HG02623 (cell line): Measurements from ENCODE around the gene RUNX1.

Experiments
- ATAC-seq: cut with Tn5 transposase; IDR thresholded peaks from one replicate; pipeline ENCODE4 v1.9.1; 2021; ENCODE audit warnings: moderate library complexity; ENCODE audit not compliant: unreplicated experiment

The RUNX1 gene

DNA sequence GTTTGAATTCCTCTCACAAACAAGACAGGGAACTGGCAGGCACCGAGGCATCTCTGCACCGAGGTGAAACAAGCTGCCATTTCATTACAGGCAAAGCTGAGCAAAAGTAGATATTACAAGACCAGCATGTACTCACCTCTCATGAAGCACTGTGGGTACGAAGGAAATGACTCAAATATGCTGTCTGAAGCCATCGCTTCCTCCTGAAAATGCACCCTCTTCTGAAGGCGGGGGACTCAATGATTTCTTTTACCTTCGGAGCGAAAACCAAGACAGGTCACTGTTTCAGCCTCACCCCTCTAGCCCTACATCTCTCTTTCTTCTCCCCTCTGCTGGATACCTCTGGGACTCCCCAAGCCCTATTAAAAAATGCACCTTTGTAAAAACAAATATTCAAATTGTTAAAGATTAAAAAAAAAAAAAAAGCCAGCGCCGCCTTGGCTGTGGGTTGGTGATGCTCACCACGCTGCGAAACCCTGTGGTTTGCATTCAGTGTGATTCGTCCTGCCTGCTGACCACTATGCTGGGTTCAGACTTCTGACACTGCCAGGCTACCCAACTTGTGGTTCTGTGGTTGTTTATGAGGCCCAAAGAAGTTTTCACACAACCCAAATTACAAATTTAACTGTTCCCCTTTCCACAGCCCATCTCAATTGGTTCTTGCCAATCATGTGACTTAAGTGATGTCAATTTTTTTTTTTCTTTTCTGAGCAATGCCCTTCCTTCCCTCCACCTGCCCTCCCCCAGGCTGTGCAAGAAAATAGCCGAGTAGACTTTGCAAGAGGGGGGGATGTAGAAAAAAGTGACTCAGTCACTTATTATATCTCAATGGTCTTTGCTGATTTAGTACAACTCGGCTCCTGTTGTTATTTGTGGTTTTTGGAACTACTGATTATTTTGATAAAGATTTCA lies at the start of gene RUNX1:
Gene RUNX1 (minus strand): TSS at position 597 of the 912 bp plus-strand sequence.
- ATAC-seq, result peak; percentile 51

DNA sequence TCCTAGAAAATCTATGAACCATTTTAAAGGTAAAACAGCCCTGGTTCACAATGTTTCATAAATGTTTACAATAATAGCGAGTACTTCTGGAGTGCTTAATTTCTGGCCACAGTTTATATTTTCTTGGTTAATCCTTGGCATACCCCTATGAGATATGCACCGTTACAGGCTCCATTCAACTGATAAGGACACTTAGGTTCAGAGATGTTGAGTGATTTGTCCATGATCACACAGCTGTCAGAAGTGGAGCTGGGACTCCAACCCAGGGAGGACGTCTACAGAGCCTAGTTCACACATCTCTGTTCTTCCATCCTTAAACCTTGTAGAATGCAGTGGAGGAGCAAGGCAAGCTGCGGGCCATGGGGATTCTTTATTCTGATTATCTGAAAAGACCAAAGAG lies 48.4 kb upstream of the RUNX1 start:
- no peak for ATAC-seq

DNA sequence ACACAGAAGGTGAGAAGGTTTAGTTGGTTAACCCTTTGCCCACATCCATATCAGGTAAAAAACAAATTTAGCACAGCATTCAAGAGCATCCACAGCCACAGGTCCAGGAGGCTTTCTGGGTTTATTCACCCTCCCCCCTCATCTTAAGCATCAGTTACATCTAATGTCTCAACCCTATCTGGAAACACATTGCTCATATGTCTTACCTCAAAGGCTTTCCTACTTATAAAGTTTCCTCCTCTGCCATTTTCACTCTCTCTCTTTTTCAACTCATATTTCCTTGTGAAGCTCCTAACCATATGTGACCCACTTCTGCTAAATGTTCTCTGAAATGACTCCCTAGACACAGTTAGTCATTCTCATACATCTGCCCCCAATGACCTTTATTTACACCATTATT lies 47.9 kb upstream of the RUNX1 start:
- ATAC-seq, result no peak

DNA sequence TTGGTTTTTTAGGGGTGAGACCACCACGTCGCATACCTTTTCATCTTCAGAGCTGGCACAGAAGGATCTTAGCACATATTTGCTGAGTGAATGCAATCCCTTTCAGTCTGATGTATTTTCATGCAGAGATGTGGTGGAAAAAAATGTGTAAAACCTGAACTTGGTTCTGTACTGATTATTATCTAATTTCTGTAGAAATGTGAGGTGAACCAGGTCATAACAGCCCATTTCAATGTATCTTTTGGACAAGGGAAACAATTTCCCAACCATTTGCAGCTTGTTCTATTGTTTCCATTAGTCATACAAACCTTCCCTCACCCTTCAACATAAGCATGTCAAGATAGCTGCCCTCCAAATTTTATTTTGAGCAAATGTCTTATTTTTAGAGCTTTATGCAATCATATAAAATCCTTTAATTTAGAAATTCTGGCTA lies 46.8 kb upstream of the RUNX1 start:
- no peak for ATAC-seq

DNA sequence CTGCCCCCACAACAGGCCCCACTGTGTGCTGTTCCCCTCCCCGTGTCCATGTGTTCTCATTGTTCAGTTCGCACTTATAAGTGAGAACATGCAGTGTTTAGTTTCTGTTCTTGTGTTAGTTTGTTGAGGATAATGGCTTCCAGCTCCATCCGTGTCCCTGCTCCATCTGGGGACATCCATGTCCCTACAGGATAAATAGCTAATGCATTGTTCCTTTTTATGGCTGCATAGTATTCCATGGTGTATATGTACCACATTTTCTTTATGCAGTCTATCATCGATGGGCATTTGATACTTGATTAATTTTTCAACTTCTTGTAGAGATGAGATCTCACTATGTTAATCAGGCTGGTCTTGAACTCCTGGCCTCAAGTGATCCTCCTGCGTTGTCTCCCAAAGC lies 44.4 kb upstream of the RUNX1 start:
- ATAC-seq, result no peak

DNA sequence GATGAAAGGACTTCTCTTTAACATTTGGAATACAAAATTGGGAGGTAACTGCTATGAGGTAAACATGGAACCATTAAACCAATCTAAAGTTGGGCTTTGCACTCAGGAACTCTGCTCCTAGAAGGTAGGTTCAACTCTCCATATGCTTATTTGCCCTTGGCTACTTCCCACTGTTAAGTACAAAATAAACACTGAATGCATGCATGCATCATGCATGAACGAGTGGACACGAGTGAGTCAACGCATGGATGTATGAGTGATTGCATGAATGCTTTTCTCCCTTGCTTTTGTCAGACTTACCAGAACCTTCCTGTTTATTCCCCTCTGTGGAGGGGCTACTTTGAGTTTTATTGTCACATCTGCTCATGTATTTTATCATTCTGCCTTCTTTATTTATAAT lies 42.4 kb upstream of the RUNX1 start:
- ATAC-seq, result no peak

DNA sequence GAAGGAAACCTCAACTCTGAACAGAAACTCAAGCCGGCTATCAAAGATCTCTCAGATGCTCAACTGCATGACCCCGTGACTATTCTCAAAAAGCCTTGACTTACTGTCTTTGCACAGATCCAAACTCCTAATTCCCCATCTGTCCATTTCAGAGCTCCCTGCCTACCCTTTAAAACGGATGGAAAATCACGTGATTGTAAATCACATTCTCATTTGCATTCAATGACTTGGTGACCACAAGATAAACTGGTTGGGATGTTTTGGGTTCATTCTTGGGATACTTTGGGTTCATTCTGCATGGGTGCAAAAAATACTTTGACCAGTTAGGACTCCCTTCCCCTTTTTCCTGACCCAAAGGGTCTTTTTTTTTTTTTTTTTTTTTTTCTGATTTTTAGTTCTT lies 41.3 kb upstream of the RUNX1 start:
- ATAC-seq, result no peak

DNA sequence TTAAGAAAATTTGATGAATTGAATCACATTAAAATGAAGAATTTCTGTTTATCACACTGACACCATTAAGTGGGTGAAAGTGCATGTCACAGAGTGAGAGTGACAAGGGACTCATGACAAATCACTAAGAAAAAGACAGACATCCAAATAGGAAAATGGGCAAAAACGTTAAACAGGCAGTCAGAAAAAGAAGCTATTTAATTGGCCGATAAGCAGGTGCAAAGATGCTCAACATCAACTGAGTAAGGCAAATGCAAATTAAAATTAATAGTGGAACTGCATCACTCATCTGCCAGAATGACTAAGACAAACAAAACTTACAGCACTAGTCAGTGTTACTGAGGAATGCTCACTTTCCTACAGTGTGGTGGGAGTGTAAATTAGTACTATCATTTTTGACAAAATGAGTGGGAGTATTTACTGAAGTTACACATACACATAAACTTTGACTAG lies 39.2 kb upstream of the RUNX1 start:
- ATAC-seq, result no peak

DNA sequence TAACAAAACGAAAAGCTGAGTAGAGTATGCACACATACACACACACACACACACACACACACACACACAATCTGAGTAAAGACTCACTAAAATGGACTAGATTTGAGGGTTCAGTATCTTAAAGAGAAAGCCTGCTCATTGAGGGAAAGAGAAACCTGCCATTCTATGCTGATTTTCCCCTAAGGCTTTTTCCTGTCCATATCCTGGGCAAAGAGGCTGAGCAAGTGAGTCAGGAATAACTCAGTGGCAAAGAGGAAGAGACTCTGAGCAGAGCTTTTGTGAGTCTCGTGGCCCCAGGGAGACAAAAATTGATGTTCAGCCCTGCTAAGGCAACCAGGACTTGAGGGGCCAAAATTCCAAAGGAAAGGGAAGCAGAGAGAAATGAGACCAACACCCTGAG lies 37.3 kb upstream of the RUNX1 start:
- no peak for ATAC-seq

DNA sequence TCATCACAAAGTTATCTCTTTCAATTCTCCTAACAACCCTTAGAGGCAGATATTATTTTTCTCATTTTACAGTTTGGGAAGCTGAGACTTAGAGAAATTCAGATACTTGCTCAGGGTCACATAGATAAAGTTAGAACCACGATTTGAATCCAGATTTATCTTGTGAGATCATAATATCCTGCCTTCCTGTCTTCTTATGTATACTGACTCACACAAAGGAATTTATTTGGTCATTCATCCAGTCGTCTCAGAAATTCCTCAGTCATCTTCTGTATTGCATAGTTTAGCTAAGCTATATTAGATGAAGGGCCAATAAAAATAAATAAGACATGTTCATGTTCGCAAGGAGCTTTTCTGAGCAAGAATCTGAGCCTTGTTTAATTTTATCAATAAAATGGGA lies 35.8 kb upstream of the RUNX1 start:
- ATAC-seq, result no peak

DNA sequence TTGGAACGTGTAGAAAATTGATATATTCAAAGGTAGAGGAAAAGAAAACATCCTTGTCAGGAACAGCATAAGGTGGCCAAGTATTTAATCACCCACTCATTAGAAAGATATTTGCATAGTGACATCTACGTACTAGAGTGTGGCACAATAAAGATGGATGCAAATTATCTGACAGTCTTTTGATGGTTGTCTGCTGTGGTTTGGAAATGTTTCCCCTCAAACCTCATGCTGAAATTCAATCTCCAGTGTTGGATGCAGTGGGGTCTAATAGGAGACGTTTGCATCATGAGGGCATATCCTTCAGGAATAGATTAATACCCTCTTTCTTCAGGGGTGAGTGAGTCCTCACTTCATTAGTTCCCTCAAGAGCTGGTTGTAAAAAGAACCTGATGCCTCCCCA lies 34.1 kb upstream of the RUNX1 start:
- no peak for ATAC-seq

DNA sequence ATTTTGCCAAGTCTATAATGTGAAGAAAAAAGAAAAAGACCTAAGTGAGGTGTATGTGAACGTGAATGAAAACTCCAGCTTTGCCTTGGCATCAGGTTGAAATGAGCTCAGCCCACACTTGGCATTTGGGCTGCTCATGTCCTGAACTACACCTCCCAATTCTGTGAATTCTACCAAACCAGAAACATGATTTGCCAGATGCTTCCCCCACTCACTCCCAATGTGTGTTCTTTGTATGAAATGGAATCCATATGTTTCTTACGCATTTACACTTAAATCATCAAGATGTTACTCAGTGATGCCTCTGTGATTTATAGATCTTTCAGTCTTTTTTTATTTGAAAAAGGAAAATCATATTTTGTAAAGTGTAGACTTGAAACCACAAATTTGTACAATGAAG lies 32.8 kb upstream of the RUNX1 start:
- ATAC-seq, result no peak

DNA sequence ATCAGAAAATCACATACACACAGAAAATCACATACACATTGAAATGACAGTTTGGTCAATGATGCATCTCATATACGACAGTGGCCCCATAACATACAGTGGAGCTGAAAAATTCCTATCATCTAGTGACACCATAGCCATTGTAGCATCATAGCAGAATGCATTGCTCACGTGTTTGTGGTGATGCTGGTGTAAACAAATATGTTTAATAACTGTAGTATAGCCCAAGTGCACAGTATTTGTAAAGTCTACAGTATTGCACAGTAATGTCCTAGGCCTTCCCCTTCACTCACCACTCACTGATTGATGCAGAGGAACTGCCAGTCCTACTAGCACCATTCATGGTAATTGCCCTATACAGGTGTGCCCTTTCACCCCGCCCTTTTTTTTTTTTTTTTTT lies 30.1 kb upstream of the RUNX1 start:
- no peak for ATAC-seq

DNA sequence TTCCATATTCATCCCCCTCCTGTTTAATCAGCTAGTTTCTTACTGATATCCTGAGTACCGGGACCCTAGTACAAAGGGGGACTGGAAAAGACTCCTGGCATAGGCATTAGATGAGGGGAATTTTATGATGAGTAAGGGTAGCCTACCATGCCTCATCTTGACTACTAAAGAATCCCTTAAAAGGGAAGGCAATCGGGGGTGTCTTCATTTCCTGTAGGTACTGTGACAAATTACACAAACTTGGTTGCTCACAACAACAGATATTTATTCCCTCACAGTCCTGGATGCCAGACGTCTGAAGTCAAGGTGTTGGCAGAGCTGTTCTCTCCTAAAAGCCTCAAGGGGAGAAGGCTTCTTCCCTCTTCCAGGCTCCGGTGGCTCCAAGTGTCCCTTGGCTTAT lies 28.9 kb upstream of the RUNX1 start:
- no peak for ATAC-seq

DNA sequence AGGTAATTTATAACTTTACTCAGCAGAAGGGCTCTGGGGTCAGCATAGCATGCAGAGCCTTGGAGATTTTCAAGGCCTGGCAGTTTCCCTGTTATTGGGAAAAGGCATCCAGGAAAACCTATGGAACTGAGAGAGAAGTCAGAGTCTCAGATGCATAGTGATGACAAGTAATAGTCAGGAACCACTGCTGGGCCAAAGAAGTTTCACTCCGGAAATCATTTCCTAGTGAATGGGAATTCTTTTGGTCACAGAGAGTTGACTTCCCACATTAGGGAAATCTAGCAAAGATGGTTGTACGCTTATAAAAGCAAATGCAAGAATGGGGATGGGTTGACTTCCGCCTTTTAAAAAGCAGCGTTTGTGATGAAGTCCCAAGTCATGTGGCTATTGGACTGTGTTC lies 28.4 kb upstream of the RUNX1 start:
- ATAC-seq, result no peak

DNA sequence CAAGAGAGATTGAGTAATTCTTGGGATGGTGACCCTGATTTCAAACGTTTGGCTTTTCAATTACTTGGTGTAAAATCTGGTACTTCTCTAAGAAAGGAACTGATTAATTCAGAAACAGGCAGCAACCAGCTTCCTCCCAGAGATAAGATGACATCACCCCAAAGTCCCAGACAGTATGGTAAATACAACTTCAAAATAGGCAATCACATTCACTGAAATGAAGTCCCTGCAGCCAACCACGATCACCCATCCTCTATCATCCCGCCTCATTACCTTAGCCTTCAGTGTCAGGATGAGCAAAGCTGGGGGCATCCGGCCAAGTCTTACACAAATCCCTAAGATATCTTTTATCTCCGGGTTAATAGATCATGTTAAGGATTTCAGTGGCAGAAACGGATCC lies 26.4 kb upstream of the RUNX1 start:
- ATAC-seq, result no peak

DNA sequence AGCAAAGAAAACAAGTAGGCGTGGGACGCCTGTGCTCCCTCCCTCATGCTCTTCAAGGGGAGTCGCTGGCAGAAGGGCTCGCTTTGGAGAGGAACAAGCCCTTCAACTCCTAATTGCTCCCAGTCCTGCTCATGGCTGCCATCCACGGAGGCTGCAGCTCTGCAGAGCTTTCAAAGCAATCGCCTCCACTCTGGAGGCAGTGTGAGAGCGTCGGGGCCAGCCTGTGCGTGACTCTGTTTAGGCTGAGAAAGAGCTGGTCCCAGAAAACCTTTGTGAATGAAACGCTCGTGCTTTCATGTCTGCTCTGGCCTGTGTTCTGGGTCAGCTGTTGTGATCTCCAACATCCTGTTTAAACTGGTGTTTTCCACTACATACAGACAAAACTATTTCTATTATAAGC lies 23.9 kb upstream of the RUNX1 start:
- no peak for ATAC-seq

DNA sequence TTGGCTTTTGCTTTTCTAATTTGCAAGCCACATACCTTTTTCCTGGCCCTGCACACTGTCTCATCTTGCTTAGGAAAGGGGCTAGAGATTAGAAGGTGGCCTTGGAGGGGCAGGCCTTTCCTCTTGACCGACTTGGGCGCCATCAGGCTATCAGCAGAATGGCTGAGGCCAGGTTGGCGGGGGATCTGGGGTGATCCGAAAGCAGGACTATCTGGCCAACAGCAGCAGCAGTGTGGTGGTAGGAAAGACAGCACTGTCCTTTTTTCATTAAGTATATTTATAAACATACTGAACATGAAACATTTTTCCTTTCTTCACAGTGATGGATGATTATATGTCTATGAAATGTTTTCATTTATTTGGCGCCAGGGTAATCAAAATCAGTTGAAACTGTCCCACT lies 23.5 kb upstream of the RUNX1 start:
- no peak for ATAC-seq

DNA sequence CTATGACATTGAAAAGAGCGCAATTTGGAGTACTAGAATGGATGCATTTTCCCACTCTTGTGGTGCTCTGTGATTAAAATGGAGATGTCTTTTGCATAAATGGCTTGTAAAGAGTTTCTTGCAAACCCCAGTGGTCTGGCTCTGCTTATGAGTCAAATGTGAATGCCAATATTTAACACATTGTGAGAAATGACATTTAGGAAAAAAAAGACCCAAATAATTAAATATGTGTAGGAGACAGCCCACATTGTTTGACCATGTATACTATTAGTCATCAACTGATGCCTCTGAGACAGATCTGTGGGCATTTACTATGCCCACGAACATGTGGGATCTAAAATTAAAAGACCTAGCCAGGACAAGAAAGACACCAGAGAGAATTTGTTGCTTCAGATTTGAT lies 22.2 kb upstream of the RUNX1 start:
- no peak for ATAC-seq

DNA sequence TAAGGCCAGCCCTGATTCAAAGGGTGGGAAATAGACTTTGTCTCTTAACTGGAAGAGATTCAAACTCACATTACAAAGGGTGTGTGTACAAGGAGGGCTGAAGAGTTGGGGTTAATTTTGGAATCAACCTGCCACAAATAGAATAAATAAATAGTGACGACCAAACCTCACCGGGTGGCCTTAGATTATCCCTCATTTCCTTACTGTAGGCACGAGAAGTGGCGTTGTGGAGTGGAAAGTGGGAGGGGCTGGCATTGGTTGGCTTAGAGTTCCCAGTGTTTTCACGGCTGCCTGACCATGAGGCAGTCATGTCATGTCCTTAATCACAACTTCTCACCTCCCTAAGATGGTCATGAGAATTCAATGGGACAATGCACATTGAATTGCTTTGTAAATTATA lies 21.3 kb upstream of the RUNX1 start:
- no peak for ATAC-seq

DNA sequence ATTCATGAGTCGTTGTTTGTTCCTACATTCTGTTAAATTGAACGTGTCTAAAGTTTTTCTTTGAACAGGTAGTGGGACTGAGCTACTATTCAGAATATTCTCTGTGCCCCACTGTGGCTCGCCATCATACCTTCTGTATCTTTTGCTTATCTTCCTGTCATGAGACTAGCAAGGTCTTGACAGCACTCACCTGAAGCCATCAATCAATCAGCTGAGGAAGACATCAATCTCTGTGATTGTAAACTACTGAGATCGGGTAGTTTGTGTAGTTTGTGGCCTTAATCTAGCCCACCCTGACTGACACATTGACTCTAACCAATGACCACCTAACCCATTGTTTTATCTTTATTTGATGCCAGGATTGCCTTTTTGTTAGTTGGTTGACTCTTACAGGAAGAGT lies 17.7 kb upstream of the RUNX1 start:
- ATAC-seq, result no peak

DNA sequence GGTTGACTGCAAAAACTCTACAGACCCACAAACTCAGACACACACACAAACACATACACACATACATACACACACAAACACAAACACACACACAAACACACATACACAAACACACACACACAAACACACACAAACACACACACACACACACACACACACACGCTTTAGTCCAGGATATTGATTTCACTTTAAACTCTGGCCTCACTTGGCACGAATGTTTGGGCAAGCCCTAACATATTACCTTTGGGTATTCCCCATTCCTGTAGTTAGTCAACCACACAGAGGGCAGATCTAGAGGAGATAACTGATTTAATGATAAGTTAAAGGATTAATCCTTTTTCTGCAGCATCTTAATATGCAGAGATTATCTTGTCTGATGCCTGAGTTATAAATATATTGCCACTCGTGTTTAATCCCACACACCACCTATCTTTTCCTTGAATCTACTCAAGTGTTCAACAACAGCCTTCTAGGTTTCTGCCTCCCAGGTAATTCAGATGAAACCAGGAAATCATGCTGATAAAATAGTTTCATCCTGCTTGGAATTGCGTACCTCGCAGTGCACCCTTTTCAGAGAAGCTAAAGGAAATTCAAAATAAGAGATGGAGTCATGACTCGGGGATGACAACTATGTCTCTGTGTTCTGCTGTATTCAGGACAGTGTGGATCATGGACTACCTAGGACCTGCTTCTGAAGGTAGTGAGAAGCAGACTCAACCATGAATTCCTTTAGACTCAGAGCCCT lies 14.5 kb upstream of the RUNX1 start:
- no peak for ATAC-seq
